HG02852 (cell line): ENCODE data around the gene ASS1.

Experiments used
- ATAC-seq: cut with Tn5 transposase; IDR thresholded peaks from one replicate; pipeline ENCODE4 v1.9.1; 2021; ENCODE audit warnings: mild to moderate bottlenecking, moderate library complexity; ENCODE audit not compliant: unreplicated experiment

ASS1 gene

GRCh38 chr9:130493476-130493875 is 48.7 kb downstream of the ASS1 start:
- no peak for ATAC-seq

DNA sequence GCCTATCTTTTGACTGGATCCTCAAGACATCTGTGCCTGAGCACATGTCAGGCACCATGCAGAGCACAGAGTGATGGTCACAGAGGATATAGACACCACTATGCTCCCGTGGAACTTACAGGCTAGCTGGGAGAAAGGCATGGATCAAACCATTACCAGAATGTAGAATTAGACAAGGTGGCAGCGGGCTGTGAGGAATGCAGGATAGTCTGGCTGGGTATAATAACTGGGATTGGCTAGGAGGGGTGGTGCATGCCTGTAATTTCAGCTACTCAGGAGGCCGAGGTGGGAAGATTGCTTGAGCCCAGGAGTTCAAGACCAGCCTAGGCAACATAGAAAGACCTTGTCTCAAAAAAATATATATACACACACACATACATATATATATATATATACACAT is 50.3 kb downstream of the ASS1 start:
- ATAC-seq: no peak

DNA sequence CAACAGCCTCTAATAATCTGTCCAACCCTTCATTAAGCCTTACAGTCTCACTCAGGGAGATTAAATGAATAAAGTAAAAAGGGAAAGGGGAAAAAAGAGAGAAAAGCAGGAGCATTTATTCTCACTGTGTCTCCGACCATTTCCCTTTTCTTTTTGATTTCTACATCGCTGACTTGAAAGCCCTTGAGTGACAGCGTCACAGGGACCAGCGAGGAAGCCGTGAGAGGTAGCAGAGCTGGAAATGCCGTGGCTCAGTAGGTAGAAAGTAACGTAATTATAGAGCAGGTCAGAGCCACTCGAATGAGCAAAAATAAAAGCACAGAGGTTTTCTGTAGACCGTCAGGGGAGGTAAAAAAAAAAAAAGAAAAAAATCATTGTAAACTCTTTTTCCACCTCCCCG is 52.4 kb downstream of the ASS1 start:
- ATAC-seq: no peak

DNA sequence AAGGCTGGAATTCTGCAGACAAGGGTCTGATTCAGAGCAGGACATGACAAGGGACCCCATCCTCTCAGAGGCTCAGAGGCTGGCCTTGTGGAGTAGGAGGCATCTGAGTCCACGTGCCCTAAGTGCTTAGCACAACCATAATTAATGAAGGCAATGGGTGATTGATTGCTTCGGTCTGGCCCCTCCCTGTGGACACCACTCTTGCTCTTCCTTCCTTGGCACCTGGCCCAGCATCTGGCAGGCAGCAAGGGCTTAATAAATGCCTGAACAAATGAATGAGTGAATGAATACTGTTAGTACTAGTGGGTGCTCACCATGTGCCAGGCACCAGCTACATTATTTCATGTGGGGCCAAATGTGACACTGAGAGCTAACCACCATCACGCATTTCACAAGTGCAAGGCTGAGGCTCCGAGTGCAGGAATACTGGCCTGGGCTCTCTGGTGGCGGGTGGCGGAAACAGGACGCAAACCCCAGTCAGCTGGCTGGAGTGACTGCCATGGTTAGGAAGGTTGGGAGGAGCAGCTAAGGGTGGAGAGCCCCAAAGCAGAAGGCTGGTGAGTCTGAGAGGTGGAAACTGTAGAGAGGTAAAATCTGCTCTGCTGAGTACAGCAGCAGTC is 53.6 kb downstream of the ASS1 start:
- no peak for ATAC-seq

DNA sequence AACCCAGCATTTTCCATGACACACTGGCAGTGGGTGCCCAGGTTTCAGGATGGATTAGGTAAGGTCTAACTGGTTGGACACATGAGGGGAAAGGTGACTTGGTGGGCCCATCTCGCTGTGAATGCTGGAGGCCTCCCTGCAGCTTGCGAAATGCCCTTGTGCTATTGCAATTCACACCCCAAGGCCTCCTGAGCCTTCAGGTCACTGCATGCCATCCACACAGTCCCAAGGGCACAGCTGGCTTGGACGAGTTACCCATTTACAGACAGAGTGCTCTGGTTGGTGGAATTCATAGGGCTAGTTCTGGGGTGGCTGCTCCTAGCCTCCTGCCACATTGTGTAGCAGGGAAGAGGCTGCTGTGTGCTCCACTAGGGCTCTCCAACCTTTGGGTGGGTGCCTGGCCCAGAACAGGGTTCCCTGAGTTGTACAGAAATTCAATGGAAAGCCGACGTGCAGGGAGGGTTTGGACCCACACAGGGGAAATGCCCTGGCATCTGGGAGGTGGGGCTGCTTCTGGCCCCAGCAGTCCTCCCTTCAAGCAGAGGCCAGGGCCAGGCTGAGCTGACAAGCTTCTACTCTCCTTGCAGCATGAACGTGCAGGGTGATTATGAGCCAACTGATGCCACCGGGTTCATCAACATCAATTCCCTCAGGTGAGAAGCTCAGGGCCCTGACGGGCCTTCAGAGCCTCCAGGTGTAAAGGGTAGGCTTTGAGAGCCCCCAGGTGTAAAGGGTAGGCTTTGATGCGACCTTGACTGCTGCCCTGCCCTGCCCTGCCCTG is 54.3 kb downstream of the ASS1 start:
- ATAC-seq: no peak

DNA sequence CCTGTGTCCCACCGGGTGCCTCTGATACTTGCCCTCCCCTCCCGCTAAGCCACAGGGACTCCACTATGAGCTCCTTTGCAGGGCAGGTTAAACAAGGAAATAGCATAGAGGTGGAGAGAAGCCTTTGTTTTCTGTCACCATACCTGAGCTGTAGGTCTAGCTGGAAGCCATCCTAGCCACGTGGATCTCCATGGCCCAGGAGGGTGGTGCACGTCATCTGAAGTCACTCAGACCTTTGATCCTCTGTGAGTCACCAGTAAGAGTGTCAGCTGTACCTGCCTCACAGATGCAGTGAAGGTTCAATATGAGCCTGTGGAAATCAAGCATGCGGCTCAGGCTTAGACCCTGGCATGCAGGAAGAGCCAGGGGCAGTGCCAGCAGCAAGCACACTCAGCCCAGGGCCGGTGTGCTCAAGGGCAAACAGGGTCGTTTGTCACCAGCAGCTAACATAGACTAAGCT is 55.1 kb downstream of the ASS1 start:
- no peak for ATAC-seq

GRCh38 chr9:130500340-130501180 is 55.8 kb downstream of the ASS1 start:
- ATAC-seq: no peak

GRCh38 chr9:130501639-130502038 is 56.9 kb downstream of the ASS1 start:
- no peak for ATAC-seq

DNA sequence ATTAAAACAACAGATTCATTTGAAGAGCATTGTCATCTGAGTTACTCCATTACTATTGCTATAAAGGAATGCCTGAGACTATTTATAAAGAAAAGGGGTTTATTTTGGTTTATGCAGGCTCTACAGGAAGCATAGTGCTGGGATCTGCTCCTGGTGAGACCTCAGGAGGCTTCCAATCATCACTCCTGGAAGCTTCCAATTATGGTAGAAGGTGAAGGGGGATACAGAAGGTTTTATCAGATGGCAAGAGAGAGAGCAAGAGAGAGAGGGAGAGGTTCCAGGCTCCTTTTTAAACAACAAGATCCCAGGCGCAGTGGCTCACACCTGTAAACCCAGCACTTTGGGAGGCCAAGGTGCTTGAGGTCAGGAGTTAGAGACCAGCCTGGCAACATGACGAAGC is 63.5 kb downstream of the ASS1 start:
- no peak for ATAC-seq

DNA sequence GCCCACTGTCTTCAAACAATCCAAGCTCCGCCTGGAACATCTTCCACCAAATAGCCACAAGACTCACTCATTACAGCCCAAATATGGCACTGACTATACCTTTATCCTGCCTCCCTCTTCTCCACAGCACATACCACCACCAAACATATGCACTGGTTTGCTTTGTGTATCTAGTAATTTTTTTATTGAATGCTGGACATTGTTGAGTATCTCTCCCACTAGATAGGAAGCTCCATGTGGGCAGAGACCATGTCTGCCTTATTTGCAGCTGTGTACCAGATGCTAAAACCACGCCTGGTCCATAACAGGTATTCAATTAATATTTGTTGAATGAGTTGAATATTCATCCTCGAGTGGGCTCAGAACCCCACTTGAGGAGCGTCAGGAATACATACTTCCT is 67.4 kb downstream of the ASS1 start:
- no peak for ATAC-seq

- no peak for ATAC-seq
Measured at GRCh38 chr9:130513078-130513477, 68.3 kb downstream of the ASS1 start.

- ATAC-seq: no peak
Measured at GRCh38 chr9:130518233-130518632, 73.5 kb downstream of the ASS1 start.

GRCh38 chr9:130518943-130519799 is 74.4 kb downstream of the ASS1 start:
- no peak for ATAC-seq

DNA sequence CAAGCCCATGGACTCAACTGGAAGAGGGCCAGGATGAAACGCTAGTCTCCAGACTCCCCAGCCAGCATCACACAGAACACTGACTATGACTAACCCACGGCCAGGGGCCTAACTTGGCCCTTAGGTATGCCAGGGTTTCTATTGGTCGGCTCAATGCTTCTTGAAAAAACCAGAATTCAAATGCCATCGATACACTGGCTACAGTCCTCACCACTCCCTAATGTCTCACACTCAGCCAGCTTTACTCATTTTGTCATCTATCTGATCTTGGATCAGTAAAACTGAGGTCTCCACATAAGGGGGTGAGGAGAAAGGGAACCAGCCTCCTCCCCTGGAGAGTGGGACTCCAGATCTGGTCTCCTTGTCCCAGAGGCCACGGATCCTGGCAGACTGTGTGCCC is 75.2 kb downstream of the ASS1 start:
- ATAC-seq: no peak

DNA sequence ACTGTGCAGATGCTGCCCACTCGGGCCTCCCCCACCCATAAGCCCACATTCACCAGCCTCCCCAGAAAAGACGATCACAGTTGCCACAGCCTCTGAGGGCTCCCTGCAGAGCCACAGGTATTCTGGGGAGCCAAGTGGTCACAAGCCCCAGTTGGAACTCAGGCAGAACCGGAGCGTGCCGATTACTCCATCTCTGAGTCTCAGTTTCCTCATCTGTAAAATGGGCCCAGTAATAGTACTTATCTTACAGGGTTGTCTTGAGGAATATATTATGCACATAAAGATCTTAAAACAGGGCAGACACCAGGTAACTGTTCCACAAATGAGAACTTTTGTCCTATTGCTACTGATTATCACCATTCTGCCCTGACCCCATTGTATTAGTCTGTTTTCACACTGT is 77.0 kb downstream of the ASS1 start:
- ATAC-seq: no peak

DNA sequence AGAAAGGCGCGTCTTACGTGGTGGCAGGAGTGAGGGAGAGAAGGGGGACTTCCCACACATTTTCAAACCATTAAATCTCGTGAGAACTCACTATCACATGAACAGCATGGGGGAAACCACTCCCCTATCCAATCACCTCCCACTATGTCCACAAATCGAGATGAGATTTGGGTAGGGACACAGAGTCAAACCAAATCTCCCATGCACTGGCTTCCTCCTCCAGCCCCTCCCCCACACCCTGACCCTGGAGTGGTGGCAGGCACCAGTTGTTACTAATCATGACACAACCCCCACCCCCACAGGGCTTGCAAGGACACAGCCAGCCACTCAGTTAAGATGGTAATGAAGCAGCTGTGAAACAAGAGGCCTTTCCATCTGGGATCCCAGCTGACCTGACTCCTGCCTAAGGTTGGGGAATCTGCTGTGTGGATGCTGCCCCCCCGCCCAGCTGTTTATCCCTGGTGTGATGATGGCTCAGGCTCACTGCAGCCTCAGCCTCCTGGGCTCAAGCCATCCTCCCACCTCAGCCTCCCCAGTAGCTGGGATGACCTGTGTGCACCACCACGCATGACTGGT is 77.6 kb downstream of the ASS1 start:
- no peak for ATAC-seq

- ATAC-seq: no peak
Measured at GRCh38 chr9:130523921-130524320, 79.2 kb downstream of the ASS1 start.

DNA sequence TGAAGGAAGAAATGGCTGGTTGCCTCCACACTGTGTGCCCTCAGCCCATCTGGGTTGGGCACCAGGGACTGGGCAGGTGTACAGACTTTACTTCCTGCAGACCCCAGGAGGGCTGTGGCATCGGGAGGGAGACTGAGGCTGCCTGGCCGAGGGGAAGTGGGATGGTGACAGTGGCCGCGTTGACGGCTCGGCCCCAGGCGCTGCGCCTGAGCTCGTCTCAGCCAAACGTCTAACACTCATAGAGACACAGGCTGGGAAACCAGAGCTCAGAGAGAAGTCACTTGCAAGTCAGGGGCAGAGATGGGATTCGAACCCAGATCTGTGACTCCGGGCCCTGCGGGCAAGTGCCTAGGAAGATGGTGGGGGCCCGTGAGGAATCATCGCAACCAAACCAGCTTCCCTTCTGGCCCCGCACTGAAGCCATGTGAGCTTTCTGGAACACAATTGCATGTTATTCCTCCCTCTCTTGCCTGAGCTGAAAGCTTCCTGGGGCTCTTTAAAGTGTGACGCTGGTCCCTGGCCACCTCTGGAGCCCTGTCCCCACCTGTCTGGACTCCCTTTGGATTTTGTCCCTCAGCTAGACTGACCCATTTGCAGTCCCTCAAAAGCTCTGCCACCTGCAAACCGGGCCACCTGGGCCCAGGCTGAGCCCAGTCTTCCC is 81.6 kb downstream of the ASS1 start:
- no peak for ATAC-seq

DNA sequence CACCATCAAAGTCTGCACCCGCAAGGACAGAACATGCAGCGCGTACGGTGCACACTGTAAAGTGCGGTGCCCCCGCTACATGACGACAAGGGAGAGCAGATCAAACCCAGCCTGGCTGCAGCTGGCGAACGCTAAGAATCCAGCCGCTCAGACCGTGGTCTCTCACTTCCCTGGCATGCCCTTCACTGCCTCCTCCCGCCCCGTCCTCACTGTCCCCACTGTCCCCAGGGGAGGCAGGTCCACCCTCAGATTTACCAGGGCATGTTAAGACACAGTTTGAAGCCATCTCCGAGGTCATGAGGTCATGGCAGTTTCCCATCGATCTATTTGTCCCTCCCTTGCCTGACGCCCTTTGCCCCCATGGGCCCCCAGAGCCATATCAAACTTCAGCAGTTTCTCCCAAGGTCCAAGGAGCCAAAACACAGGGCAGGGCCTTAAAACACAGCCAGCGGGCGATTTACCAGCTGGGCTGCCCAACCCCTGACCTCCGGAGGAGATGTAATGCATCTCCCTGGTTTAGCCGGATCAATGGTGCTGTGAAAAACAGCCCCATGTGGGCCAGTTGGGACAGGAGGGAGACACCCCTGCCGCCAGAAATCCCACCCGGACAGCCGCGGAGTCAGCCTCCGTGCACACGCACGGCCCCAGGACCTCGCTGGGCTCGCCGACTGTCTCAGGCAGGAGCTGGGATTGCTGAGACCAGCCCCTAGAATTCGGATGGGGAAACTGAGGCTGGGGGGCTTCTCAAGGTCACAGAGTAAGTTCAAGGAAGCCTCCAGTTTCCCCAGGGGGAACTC is 82.3 kb downstream of the ASS1 start:
- ATAC-seq: no peak
